Keratinocyte (primary cell): ENCODE data around the gene ABCC9. TPM values are rescaled to one million over a fixed set of nuclear protein-coding genes. Genes with fewer than 3 reads are reported as not detected.
"Not testable (repeated sequence)": the region's sequence is repeated elsewhere in the genome, so short reads cannot be mapped to it uniquely, and the experiment has no call there.

Experiments
- DNase-seq: peaks from one replicate; pipeline ENCODE4 v3.0.0-alpha.2; 2011; ENCODE audit warnings: low read depth, missing footprints, low spot score
- FAIRE-seq: peaks from 2 replicates; lab custom pipeline; 2011; peaks lifted over from hg19 to GRCh38; lab: Jason Lieb, UNC
- H2AFZ ChIP-seq: 2 replicates; pipeline ENCODE4 v1.6.0; 2012; ENCODE audit warnings: low read length, control low read depth, inconsistent platforms; ENCODE audit not compliant: control insufficient read depth
- H3K27ac ChIP-seq: 2 replicates; pipeline ENCODE4 v1.5.1; 2011; ENCODE audit warnings: low read length; ENCODE audit not compliant: control insufficient read depth, insufficient read depth
- H3K27me3 ChIP-seq: 3 replicates; pipeline ENCODE4 v1.6.0; 2011; ENCODE audit warnings: low read length; ENCODE audit not compliant: control insufficient read depth, insufficient read depth; ENCODE audit errors: extremely low read depth
- H3K36me3 ChIP-seq, 2 experiments: 2 replicates in 1 of 2; 3 replicates in 1 of 2; pipeline ENCODE4 v1.5.1; 2011; ENCODE audit warnings: low read length in 2 of 2, mild to moderate bottlenecking in 1 of 2; ENCODE audit not compliant: control insufficient read depth in 2 of 2, insufficient read depth in 2 of 2; ENCODE audit errors: extremely low read depth in 1 of 2
- H3K4me1 ChIP-seq: 3 replicates; pipeline ENCODE4 v1.5.1; 2011; ENCODE audit warnings: low read length; ENCODE audit not compliant: control insufficient read depth, insufficient read depth; ENCODE audit errors: extremely low read depth
- H3K4me2 ChIP-seq: 3 replicates; pipeline ENCODE4 v1.6.0; 2011; ENCODE audit warnings: low read depth, low read length; ENCODE audit not compliant: control insufficient read depth, insufficient read depth; ENCODE audit errors: extremely low read depth
- H3K4me3 ChIP-seq, 3 experiments: fragments of 200-600 bp in 1 of 3; sonication (generic) in 1 of 3; 2 replicates in 2 of 3; 3 replicates in 1 of 3; pipeline ENCODE4 v1.5.1; 2011 to 2016; ENCODE audit warnings: low read length in 3 of 3, mild to moderate bottlenecking in 3 of 3, control low read depth in 2 of 3, inconsistent platforms in 1 of 3, low read depth in 1 of 3, mixed read lengths in 1 of 3, mixed run types in 1 of 3, moderate library complexity in 1 of 3; ENCODE audit not compliant: control insufficient read depth in 2 of 3, insufficient read depth in 2 of 3; ENCODE audit errors: extremely low read depth in 1 of 3
- H3K79me2 ChIP-seq: 2 replicates; pipeline ENCODE4 v1.6.0; 2012; ENCODE audit warnings: low read length; ENCODE audit not compliant: control insufficient read depth, insufficient read depth
- H3K9ac ChIP-seq: 3 replicates; pipeline ENCODE4 v1.6.0; 2011; ENCODE audit warnings: low read length; ENCODE audit not compliant: control insufficient read depth, insufficient read depth; ENCODE audit errors: extremely low read depth
- H3K9me1 ChIP-seq: 3 replicates; pipeline ENCODE4 v1.6.0; 2011; ENCODE audit warnings: low read length; ENCODE audit not compliant: control insufficient read depth, insufficient read depth; ENCODE audit errors: extremely low read depth
- H3K9me3 ChIP-seq: 2 replicates; pipeline ENCODE4 v1.5.1; 2012; ENCODE audit warnings: low read depth, low read length; ENCODE audit not compliant: control insufficient read depth
- H4K20me1 ChIP-seq: 3 replicates; pipeline ENCODE4 v1.6.0; 2011; ENCODE audit warnings: low read length; ENCODE audit not compliant: control insufficient read depth, insufficient read depth; ENCODE audit errors: extremely low read depth
- EZH2 ChIP-seq: IDR thresholded peaks from one replicate; pipeline ENCODE4 v1.6.1; 2012; ENCODE audit warnings: inconsistent platforms, mild to moderate bottlenecking, low read length, moderate library complexity
- dilution Hi-C: fragments of 300-500 bp; cut with MboI; formaldehyde crosslinking; loops from one replicate; pipeline ENCODE4 v1.7.0; 2020; ENCODE audit warnings: low sequenced_read_pairs; ENCODE audit not compliant: extremely low pct_ligation_motif_present
- polyA plus RNA-seq, 5 experiments: library from polyadenylated mRNA; depleted of rRNA in 3 of 5; stranded (reverse) in 3 of 5; stranded (forward) in 1 of 5; unstranded in 1 of 5; fragments of >200 nt; gene quantifications; 1 replicate in 1 of 5; 2 replicates in 3 of 5; 3 replicates in 1 of 5; pipeline versions ENCODE4 v1.2.1 to v1.2.3, GENCODE V29; 2011 to 2012; ENCODE audit warnings: missing spikeins in 2 of 5, low read depth in 1 of 5, low replicate concordance in 1 of 5
- TF ChIP-seq, protein P1 (sequence below), 3 experiments: IDR thresholded peaks in 1 of 3; conservative IDR thresholded peaks in 1 of 3; optimal IDR thresholded peaks in 1 of 3; 2 replicates in 2 of 3; 3 replicates in 1 of 3; pipeline versions ENCODE3 to v1.5.1; 2011; ENCODE audit warnings: low read length in 3 of 3, mild to moderate bottlenecking in 3 of 3, moderate library complexity in 2 of 3, control low read depth in 1 of 3, inconsistent platforms in 1 of 3; ENCODE audit not compliant: insufficient read depth in 2 of 3; ENCODE audit errors: extremely low read depth in 1 of 3

The ABCC9 gene
- polyA plus RNA-seq, 1 donor (not counting 4 experiments of a cell fraction or from before 2014, with no cell fraction given) = not detected

DNA sequence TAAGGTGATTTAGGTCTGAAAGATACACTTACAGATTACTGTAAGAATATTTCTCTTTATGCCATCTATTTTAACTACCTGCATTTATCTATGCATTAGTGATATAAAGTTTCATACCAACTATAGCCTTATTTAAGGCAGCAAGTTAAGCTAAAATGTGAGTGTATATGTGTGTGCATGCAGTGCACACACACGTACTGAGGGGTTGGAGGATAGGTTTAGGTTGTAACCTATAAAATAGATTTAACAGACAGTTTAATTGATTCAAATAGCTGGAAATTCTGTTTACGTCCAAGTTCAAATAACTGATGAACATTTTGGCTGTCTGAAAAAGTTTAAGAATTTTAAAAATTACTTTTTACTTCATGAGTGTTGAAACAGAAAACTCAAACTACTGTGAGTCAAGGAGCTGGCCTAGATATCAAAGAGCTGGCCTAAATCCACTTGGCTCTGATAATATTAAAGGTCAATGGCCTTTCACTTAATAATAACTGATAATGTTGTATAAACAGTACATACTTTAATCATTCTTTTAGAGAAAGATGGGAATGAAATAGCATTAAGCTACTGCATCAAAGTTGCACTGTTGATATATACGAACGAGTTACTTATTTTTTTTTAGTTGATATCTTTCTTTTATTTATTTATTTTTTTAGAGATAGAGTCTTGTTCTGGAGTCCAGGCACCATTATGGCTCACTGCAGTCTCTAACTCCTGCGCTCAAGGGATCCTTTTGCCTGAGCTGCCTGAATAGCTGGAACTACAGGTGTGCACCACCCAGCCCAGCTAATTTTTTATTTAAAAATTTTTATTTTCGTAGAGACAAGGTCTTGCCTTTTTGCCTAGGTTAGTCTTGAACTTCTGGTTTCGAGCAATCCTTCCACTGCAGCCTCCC is 152.9 kb downstream of the ABCC9 start:
- H2AFZ ChIP-seq = no peak overlapping the region
- no peaks in the 10 kb centered on the region for H3K9me3 ChIP-seq
- H4K20me1 ChIP-seq = no peaks in the 10 kb centered on the region
- H3K4me2 ChIP-seq = no peak overlapping the region
- dilution Hi-C loops = no loop called here
- no peaks in the 10 kb centered on the region for H3K4me1 ChIP-seq
- no peak for FAIRE-seq
- no peak for DNase-seq
- no peaks in the 10 kb centered on the region for H3K9me1 ChIP-seq
- TF ChIP-seq, protein P1, sequence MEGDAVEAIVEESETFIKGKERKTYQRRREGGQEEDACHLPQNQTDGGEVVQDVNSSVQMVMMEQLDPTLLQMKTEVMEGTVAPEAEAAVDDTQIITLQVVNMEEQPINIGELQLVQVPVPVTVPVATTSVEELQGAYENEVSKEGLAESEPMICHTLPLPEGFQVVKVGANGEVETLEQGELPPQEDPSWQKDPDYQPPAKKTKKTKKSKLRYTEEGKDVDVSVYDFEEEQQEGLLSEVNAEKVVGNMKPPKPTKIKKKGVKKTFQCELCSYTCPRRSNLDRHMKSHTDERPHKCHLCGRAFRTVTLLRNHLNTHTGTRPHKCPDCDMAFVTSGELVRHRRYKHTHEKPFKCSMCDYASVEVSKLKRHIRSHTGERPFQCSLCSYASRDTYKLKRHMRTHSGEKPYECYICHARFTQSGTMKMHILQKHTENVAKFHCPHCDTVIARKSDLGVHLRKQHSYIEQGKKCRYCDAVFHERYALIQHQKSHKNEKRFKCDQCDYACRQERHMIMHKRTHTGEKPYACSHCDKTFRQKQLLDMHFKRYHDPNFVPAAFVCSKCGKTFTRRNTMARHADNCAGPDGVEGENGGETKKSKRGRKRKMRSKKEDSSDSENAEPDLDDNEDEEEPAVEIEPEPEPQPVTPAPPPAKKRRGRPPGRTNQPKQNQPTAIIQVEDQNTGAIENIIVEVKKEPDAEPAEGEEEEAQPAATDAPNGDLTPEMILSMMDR (optimal IDR thresholded peaks at IDR 0.05 in 1 of 3, IDR thresholded peaks at IDR 0.05 in 1 of 3, conservative IDR thresholded peaks at IDR 0.05 in 1 of 3; ENCODE audit: extremely low read depth in 1 of 3, insufficient read depth in 2 of 3, low read length in 3 of 3) = no peak
- no peak for TF ChIP-seq EZH2
- no peaks in the 10 kb centered on the region for H3K79me2 ChIP-seq
- H3K4me3 ChIP-seq = no peak overlapping the region
- H3K36me3 ChIP-seq = no peaks in the 10 kb centered on the region
- H3K27me3 ChIP-seq = no peaks in the 10 kb centered on the region
- no peak overlapping the region for H3K9ac ChIP-seq
- no peak overlapping the region for H3K27ac ChIP-seq

DNA sequence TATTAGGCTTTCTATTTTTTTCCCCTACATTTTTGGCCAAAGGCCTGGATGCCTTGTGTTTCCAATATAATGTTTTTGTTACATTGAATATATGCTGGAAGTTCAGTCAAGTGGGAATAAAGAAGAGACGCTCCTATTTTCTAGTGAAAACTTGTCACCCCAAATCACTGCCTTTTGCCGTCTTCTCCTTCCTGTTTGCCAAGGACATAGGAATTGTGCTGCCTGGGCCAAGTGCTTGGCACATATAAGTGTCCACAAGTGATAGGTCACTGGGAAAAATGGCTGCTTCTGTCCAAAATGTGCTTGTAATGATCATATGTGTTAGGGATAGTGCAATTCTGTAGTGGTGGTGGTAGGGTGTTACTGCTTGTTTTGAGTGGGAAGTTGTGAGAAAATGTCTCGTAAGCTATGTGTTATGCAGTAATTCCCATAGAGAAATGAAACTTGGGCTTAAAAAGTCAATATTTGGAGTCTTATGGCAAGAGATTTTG is 155.1 kb downstream of the ABCC9 start:
- Histone ChIP-seq H3K27me3 (no peaks in the 10 kb centered on the region), H3K4me1 (no peaks in the 10 kb centered on the region), H3K4me3 (no peak overlapping the region), H3K4me2 (no peak overlapping the region), H3K9me3 (no peaks in the 10 kb centered on the region), H3K27ac (no peak overlapping the region), H3K9me1 (no peaks in the 10 kb centered on the region), H3K9ac (no peak overlapping the region), H4K20me1 (no peaks in the 10 kb centered on the region), H3K36me3 (no peaks in the 10 kb centered on the region), H2AFZ (no peak overlapping the region), H3K79me2 (no peaks in the 10 kb centered on the region)
- FAIRE-seq (no peak), DNase-seq (no peak)
- TF ChIP-seq EZH2 = no peak
- TF ChIP-seq, protein P1 (optimal IDR thresholded peaks at IDR 0.05 in 1 of 3, IDR thresholded peaks at IDR 0.05 in 1 of 3, conservative IDR thresholded peaks at IDR 0.05 in 1 of 3; ENCODE audit: extremely low read depth in 1 of 3, insufficient read depth in 2 of 3, low read length in 3 of 3) = no peak
- dilution Hi-C loops = no loop called here

DNA sequence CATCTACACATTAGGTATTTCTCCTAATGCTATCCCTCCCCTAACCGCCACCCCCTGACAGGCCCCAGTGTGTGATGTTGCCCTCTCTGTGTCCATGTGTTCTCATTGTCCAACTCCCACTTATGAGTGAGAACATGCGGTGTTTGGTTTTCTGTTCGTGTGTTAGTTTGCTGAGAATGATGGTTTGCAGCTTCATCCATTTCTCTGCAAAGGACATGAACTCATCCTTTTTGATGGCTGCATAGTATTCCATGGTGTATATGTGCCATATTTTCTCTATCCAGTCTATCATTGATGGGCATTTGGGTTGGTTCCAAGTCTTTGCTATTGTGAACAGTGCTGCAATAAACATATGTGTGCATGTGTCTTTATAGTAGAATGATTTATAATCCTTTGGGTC is 158.5 kb downstream of the ABCC9 start:
- H4K20me1 ChIP-seq, H3K4me1 ChIP-seq, H3K4me2 ChIP-seq, H3K27ac ChIP-seq, DNase-seq, H3K79me2 ChIP-seq, dilution Hi-C loops, H3K36me3 ChIP-seq, FAIRE-seq, H3K9ac ChIP-seq, H3K9me1 ChIP-seq, H3K9me3 ChIP-seq, H3K4me3 ChIP-seq, H3K27me3 ChIP-seq, H2AFZ ChIP-seq: not testable (repeated sequence)
